Measurements from ENCODE around the gene FNIP2.

The FNIP2 gene

DNA sequence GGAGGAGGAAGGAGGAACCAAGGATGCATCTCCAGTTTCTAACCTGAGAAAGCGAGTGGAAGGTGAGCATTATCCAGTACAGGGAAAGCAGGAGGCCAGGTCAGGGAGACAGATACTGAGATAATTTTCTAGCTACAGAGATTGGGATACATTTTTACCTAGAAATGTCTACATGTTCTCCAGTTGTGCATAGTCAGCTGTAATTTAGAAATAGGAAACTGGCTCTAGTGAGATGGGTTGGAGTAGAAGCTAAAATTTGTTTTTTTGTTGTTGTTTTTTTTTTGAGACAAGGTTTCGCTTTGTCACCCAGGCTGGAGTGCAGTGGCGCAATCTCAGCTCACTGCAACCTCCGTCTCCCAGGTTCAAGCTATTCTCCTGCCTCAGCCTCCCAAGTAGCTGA lies 71.3 kb downstream of the FNIP2 start:
- DNase-seq (ENCODE audit: low read depth): no peak

DNA sequence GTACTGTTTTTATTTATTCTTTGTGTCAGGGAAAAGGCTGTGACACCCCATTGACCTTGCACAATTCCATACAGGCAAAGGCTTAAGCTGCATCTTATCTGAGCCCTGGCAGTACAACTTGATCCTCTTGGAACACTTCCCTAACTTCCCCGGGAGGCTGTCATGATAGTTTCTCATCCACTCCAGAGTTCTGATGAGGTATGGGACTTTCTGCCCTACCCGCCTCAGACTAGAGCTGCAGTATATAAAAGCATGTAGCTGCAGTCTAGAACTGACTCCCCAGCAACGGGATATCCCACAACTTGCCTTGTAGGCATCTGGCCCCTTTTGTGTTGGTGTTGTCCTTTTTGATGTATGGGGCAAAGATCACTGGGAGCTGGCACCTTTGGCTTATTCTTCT lies 72.7 kb downstream of the FNIP2 start:
- no peak for DNase-seq (ENCODE audit: low read depth)

DNA sequence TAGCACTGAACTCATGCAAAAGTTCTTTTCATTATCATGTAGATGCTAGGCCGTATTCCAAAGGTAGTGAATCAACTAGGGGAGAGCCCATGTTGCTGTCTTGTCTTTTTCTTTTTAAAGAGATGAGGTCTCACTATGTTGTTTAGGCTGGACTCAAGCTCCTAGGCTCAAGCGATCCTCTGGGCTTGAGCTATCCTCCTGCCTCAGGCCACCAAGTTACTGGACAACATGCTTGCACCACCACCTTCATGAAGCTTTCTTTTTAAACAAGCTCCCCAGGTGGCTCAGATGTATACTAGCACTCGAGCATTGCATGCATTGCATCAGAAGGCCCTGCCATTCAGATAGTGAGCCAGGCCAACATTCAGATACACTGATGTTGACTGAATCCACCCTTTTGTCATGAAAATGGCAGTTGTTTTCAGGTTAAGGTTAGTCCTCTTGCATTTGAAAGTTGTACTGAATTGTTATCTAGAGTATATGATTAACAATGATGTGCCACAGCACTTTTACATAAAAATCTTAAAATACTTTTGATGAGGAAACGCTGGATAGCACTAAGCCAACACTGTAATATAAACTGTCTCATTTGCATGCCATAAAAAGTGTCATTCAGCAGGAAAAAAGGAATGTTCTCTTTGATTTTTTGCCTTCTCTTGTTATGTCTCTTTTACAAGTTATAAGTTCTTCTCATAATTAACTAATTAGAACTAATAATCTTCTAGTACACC lies 76.7 kb downstream of the FNIP2 start:
- no peak for DNase-seq (ENCODE audit: low read depth)

DNA sequence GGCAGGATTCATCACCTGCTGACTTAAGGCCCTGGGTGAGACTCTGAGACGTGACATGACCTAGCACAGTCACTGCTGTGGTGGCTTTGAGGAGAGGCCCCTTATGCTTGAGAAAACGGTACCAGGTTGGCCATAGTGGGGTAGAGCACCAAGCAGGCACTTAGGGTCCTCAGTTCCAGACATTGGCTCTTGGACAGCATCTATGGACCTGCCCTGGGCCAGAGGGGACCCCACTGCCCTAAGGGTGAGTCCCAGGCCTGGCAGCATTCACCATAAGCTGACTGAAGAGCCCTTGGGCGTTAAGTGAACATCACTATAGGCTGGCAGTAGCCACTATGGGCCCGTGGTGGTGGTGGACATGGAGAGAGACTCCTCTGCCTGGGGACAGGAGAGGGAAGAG lies 78.7 kb downstream of the FNIP2 start:
- DNase-seq (ENCODE audit: low read depth): no peak

DNA sequence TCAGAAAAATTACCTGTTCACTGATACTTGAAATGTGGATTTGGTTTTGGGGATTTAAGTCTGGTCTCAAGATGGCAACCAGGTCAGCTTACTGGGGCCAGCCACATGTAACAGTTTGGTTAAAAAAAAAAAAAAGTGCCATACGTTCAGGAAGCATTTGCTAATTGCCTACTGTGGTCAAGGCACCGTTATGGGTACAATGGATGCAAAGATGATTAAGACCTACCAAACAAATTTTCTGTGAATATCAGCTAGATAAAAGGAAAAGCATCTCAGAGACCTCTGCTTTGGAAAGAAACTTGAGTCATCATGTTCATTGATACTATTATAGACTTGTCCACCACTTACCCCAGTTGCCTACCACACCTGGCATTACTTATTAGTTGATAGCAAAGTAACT lies 80.9 kb downstream of the FNIP2 start:
- no peak for DNase-seq (ENCODE audit: low read depth)

DNA sequence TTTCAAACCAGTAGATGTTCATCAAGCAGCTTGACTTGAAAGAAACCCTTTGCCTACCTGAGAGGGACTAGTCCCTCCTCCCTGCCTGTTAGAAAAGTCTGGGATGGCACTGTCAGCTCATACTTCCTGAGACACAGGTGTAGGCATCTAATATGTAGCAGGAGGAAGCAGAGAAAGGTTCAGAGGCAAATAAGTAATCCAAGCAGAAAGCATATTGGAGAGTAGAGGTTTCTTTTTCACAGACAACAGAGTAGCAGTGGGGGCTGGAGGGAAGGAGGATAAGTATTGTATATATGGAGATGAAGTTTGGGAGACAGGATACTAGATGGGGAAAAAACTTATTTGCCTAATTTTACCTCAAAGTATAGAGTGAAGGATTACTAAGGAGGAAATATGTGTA lies 81.5 kb downstream of the FNIP2 start:
- no peak for DNase-seq (ENCODE audit: low read depth)

DNA sequence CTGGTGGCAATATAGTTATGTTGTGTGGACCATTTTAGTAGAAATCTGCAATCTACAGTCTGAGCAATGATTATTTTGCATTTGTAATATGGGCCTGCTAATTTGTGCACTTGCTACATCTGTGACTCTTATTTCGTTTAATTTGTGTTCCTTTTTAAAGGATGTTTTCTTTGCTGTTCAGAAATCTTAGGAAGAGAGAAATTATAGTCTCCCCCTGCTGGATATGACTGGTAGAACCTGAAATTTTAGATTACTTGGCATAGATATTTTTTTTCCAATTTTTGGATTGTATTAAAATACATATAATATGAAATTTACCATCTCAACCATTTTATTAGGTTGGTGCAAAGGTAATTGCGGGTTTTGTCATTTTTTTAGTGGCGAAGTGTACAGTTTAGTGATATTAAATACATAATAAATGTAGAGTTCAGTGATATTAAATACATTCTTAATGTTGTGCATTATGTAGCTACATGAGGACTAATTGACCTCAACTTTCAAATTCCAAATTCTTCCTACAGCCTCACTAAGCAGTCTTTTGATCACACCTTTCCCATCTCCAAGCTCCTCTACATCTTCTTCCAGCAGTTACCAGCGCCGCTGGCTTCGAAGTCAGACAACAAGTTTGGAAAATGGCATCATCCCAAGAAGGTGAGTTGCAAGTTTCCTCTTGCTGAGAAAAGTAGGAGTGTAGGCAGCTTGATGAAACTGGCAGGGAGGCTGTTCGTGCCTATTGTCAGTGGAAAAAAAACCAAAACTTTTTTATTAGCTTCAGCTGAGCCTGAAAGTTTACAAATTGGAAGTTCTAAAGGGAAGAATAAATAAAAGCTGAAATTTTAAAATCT lies 82.2 kb downstream of the FNIP2 start:
- no peak for DNase-seq (ENCODE audit: low read depth)

DNA sequence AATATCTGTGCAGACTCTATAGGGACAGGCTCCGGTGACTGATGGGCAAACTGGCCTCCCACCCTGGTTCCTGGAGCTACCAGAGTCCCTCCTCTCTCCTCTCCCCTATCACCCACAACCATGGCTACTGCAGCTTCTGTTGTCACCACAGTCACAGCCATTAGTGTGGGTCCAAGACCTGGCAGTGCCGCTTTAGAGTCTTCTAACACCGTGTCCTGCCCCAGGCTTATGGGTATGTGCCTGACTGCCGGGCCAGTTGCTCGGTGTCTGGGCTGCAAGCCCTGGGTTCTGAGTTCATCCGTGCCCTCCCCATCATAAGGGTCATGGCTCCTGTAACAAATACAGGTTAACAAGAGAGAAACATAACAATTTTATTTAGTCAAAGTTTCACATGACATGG lies 85.4 kb downstream of the FNIP2 start:
- no peak for DNase-seq (ENCODE audit: low read depth)

DNA sequence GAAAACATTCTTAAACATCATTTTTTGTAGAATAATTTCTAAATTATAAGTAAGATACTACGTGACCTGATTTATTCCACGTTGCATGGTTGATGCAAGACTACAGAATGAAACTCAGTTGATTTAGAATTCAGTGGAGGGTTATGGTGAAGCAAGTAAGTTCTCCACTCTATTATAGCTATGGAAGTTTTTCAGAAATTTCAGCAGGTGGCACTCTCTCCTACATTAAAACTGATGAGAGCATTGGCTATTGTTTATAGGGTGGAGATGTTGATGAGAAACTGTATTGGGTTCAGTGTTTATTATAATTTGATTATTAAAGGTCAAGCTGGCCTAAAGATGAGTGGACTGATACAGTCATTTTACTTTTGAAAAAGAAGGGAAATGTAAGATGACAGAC lies 88.0 kb downstream of the FNIP2 start:
- no peak for DNase-seq (ENCODE audit: low read depth)

DNA sequence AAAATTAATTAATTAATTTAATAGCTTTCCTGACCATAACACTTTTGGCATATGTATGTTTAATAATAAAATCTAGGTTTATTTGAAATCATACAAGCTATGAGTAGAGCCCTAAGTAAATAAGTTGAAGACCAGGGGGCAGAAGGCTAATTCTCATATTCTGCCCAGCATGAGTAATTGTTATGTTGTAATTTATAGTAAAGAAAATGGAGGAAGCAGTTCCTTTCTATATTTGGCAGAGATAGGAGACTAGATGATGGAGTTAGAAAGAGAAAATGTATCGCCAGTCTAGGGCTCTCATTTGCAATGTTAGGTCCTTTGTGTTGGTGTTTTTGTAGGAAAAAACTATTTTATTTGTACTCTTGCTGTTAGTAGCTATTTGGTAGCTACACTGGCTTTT lies 89.1 kb downstream of the FNIP2 start:
- DNase-seq (ENCODE audit: low read depth): no peak

DNA sequence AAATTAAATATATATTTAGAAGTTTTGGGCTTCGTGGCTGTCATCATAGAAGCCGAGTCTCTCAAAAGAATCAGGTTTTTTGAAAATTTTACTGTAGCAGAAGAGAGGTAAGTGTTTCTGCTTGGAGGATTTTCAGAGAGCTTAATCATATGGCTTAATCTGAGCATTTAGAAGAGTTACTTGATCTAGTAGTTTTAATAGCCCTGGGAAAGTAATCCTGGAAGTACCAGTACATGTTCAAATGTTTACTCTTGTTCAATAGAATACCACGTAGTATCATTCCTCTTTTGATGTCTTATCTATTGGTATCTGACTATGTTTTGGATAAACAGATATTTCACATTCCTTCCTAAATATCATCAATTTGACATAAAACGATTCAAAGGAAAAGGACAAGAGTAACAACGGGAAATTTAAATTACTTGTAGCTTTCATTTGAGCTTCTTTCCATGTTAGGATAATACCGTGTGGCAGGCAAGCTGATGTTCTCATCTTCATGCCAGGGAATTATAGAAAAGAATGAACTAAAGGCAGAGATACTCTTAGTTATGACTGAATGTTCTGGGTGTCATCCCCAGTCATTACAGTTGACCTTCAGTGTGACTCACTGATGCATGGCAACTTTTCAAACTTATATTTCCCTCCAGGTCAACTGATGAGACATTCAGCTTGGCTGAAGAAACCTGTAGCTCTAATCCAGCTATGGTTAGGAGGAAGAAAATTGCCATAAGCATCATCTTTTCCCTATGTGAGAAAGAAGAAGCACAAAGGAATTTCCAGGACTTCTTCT lies 89.8 kb downstream of the FNIP2 start:
- DNase-seq (ENCODE audit: low read depth): no peak

DNA sequence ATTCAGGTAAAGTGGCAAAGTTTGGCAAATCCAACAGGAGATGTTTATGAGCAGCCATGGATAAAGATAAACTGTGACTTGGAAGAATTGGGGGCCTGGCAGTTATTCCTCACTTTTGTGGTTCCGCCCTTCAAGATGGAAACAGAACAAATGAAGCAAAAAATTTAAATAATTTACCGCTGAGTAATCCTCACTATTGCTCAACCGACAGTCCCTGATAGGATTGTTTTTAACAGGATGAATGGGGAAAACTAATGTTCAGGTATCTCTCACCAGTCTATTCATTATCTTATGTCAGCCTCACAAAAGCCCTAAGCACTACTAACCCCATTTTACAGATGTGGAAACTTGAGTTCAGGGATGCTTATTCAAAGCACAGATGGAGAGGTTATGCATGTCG lies 90.8 kb downstream of the FNIP2 start:
- no peak for DNase-seq (ENCODE audit: low read depth)

DNA sequence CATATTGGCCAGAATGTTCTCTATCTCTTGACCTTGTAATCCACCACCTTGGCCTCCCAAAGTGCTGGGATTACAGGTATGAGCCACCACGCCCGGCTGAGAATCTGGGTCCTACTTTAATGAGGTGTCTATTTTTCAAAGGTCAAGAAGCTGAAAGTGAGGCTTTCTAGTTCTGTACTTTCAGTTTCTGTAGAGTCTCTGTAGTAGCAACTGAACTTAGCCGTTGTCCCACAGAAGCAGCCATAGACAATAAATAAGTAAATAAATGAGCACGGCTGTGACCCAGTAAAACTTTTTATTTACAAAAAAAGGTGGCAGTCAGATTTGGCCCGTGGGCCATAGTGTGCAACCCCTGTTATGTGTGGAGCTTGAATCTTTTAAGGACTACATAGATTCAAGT lies 92.0 kb downstream of the FNIP2 start:
- no peak for DNase-seq (ENCODE audit: low read depth)

DNA sequence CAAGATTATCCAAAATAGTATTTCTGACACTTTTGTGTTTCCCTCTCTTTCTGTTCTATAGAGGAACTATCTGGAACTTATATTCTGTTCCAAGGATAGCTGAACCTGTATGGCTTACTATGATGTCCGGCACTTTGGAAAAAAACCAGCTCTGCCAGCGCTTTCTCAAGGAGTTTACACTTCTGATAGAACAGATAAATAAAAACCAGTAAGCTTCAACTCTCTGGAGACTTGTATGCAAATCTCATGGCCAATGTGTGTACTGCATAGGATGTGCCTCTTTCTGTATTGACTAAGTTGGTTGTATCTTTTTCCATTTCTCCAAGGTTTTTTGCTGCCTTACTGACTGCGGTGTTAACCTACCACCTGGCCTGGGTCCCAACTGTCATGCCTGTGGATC lies 92.5 kb downstream of the FNIP2 start:
- DNase-seq (ENCODE audit: low read depth): no peak

DNA sequence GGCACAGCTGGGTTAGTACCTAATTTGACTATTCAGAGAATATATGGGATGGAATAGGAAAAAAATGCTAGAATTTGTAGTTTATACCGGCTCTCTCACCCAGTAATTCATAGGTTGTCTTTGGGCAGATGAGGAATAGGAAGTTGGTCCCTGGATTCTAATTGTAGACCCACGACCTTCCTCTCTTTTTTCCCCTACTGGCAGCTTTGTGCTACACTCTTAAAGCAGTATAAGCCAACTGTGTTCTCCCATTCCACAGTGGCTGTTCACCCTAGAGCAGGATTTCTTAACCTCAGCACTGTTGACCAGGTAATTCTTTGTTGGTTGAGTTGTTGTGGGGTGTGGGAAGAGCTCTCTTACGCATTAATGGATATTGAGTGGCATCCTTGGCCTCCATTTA lies 92.9 kb downstream of the FNIP2 start:
- DNase-seq (ENCODE audit: low read depth): no peak

DNA sequence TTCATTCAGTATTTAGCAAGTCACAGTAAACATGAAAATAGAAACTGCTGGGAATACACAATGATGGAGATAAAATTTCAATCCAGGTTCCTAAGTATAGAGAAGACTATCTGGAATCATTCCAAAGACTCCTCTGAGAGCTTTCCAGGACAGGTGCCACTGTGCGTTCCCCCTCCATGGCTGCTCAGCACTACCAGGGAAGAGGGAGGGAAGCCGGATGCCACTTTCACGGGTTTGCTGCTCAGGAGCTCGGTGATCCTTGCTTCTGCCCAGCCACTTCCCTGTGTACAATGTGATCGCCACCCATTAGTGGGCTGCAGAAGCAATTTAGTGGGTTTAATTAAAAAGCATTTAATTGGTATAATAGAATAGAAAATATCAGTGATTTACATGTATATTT lies 94.5 kb downstream of the FNIP2 start:
- DNase-seq (ENCODE audit: low read depth): no peak

DNA sequence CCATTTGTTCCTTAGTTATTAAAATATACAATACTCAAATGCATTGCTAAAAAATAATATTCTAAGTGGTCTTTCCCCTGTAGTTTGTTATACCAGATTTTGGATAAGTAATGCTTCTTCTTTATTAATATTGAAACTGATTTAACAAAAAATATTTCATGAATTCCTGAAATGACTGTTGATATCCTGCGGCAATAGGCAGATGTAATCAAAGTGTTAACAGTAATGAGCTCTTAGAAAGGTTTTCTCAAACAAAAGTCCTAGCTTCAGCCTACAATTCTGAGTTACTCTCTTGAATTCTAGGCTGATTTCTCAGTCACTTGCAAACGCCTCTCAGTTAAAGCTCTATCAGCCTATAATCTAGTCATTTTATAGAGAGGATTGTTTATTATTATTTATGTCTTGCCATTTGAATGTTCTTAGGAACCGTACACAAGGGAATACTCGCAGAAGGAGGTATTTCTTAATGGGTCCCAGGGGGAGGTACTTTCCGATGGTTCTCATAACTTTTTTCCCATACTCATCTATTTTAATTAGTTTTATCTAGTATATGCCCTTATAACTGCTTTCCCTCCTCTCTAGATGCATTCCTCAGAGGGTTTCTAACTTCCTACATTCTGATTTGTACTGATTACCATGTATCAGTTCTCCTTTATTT lies 96.8 kb downstream of the FNIP2 start:
- DNase-seq (ENCODE audit: low read depth): no peak

DNA sequence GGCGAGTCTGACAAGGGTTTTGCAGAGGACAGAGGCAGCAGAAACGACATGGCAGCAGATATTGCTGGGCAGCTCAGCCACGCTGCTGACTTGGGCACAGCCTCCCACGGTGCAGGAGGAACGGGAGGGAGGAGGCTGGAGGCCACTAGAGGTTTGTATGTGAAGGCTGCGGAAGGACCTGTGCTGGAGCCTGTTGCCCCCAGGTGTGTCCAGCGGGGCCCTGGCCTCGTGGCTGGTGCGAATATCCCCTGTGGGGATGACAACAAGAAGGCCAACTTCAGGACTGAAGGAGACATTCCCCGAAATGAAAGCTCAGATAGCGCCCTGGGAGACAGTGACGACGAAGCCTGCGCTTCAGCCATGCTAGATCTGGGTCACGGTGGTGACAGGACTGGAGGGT lies 100.2 kb downstream of the FNIP2 start:
- no peak for DNase-seq (ENCODE audit: low read depth)

DNA sequence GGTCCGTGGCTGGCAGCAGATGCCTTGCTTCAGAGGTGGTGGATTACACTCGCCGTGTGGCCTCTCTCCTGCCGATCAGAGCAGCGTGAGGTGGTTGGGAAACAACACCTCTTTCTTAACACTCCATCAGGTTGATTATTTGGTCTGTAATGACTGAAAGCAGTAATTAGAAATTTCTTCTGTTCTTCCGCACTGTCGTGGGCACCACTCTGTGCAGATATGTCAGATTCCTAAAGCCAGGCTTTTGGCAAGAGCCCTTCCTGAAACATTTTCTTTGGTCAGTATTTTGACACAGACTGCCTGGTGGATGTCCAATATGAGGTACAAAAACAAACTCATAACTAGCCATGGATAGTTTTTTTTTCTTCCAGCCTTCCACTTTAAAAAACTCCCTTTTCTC lies 100.9 kb downstream of the FNIP2 start:
- no peak for DNase-seq (ENCODE audit: low read depth)

DNA sequence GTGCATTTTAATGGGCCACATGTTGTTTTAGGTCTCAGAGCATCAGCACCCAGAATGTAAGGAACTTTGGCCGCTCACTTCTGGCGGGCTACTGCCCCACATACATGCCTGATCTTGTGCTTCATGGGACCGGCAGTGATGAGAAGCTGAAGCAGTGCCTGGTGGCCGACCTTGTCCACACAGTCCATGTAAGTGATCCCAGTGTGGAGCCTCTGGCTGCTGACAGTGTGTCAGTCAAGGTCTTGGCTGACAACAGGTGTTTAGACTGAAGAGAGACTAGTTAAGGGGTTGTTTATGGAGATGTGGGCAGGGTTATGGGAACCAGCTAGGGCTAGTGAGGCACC lies 101.4 kb downstream of the FNIP2 start:
- no peak for DNase-seq (ENCODE audit: low read depth)

DNA sequence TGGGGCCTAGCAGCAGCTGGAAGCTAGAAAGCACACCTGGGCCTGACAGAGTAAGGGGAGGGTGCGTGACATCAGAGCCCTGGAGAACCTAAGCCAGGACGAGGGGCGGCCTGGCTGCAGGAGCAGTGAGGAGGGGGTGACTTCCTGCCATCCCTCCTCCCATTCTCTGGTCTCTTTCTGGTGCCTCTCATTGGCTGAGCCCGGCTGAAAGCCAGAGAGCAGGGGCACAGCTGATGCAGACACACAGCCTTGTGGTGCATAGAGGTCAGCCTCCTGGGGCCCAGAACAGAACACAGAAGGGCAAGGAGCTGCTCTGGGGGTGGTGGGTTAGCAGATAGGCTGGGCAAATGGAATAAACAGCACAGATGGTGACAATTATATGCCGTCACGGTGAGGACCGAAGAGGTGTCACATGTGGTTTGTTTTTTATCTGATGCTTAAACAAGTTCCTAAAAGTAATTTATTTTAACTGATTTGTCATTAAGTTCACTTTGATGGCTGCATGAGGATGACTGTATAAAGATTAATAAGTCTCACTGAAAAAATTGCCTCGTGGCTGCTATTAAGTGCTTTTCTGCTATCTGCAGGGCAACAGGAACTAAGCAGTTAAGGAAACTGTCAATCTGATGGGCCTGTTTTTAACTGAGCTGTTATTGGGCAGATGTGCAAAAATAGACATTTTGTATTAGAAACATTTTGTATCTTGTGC lies 102.0 kb downstream of the FNIP2 start:
- no peak for DNase-seq (ENCODE audit: low read depth)

DNA sequence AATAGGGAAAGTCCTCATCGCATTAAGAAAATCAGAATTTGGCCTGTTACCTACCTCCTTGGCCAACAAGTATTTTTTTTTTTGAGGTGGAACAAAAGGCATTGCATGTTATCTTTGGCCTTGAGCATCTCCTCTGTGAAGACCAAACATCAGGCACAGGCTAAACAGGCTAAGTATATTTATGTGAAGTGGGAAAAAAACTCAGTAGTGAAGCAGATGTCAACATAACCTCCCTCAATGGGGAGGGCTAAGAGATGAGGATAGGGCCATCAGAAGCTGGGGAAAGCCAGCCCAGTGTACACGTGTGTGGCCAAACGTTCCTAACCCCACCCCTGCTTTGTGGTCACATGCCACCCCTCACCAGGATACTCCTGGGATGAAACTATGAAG lies 102.5 kb downstream of the FNIP2 start:
- no peak for DNase-seq (ENCODE audit: low read depth)

All from non-pigmented ciliary epithelial cell (primary cell).